WTC11 (cell line): ENCODE measurements around the gene PGP.

Source experiments
- CTCF ChIP-seq: fragments of 200-600 bp; IDR thresholded peaks from 2 replicates; pipeline ENCODE4 v1.8.0; 2022; ENCODE audit warnings: antibody characterized with exemption
- E2F5 ChIP-seq: sonication (generic); formaldehyde crosslinking; IDR thresholded peaks from 2 replicates; pipeline ENCODE4 v1.8.1; 2022; ENCODE audit warnings: mild to moderate bottlenecking, moderate library complexity, missing genetic modification reagents
- ESRRA ChIP-seq: sonication (generic); formaldehyde crosslinking; IDR thresholded peaks from 2 replicates; pipeline ENCODE4 v1.8.1; 2022; ENCODE audit warnings: mild to moderate bottlenecking, missing genetic modification reagents, borderline replicate concordance
- IRF2 ChIP-seq: sonication (generic); formaldehyde crosslinking; IDR thresholded peaks from 2 replicates; pipeline ENCODE4 v1.8.0; 2022; ENCODE audit warnings: low read depth, missing genetic modification reagents, borderline replicate concordance
- NFYB ChIP-seq: sonication (generic); formaldehyde crosslinking; conservative IDR thresholded peaks from 2 replicates; pipeline ENCODE4 v1.8.0; 2022; ENCODE audit warnings: low read depth, missing genetic modification reagents
- NR1H2 ChIP-seq: sonication (generic); formaldehyde crosslinking; IDR thresholded peaks from 2 replicates; pipeline ENCODE4 v1.9.0; 2021; ENCODE audit warnings: mild to moderate bottlenecking, moderate library complexity, missing genetic modification reagents
- NR2C2 ChIP-seq: sonication (generic); formaldehyde crosslinking; IDR thresholded peaks from 2 replicates; pipeline ENCODE4 v1.8.0; 2022; ENCODE audit warnings: mild to moderate bottlenecking, missing genetic modification reagents
- SP1 ChIP-seq: sonication (generic); formaldehyde crosslinking; conservative IDR thresholded peaks from 2 replicates; pipeline ENCODE4 v1.8.1; 2022; ENCODE audit warnings: missing genetic modification reagents
- USF1 ChIP-seq: sonication (generic); formaldehyde crosslinking; IDR thresholded peaks from 2 replicates; pipeline ENCODE4 v1.8.0; 2022; ENCODE audit warnings: mild to moderate bottlenecking, missing genetic modification reagents
- ZNF281 ChIP-seq: sonication (generic); formaldehyde crosslinking; IDR thresholded peaks from 2 replicates; pipeline ENCODE4 v1.8.0; 2023; ENCODE audit warnings: mild to moderate bottlenecking, missing genetic modification reagents
- ZNF416 ChIP-seq: fragments of 250-450 bp; sonication (Bioruptor Pico); IDR thresholded peaks from 2 replicates; pipeline ENCODE4 v1.9.0; 2021; ENCODE audit warnings: mild to moderate bottlenecking, inconsistent platforms
- ZSCAN18 ChIP-seq: fragments of 250-450 bp; sonication (Bioruptor Pico); IDR thresholded peaks from 2 replicates; pipeline ENCODE4 v2.1.2; 2022; ENCODE audit warnings: mild to moderate bottlenecking, moderate library complexity
- TF ChIP-seq, protein P1 (sequence below): sonication (generic); formaldehyde crosslinking; IDR thresholded peaks from 2 replicates; pipeline ENCODE4 v1.8.0; 2022; ENCODE audit warnings: mild to moderate bottlenecking, missing genetic modification reagents
- TF ChIP-seq, protein P2 (sequence below): fragments of 250-450 bp; sonication (Bioruptor Pico); IDR thresholded peaks from 2 replicates; pipeline ENCODE4 v1.9.0; 2021; ENCODE audit warnings: mild to moderate bottlenecking, borderline replicate concordance

DNA sequence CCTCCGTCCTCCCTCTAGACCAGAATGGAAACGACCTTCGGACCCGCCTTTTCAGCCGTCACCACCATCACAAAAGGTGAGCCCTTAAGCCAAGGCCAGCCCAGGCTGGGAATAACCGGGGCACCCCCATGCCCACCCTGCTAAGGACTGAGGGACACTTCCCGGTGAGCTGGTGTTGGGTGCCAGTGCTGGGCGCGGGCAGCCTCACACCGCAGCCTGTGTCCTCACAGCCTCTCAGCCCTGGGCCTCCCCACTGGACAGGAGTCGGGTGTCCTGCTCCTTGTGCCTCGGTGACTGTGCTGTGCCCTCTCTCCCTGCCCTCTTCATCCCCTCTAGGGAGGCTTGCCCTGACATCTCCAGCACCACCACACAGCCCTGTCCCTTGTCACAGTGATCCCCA lies 48.8 kb downstream of the PGP start:
- TF ChIP-seq ESRRA (CRISPR knock-in tag) (no peak), IRF2 (CRISPR knock-in tag) (no peak), NFYB (CRISPR knock-in tag) (no peak), ZSCAN18 (CRISPR knock-in tag) (no peak), NR1H2 (CRISPR knock-in tag) (no peak), CTCF (no peak), USF1 (no peak), ZNF281 (CRISPR knock-in tag) (no peak), SP1 (CRISPR knock-in tag) (no peak), E2F5 (CRISPR knock-in tag) (no peak), ZNF416 (CRISPR knock-in tag) (no peak), NR2C2 (CRISPR knock-in tag) (no peak)
- TF ChIP-seq, protein P1, sequence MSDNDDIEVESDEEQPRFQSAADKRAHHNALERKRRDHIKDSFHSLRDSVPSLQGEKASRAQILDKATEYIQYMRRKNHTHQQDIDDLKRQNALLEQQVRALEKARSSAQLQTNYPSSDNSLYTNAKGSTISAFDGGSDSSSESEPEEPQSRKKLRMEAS = no peak
- TF ChIP-seq, protein P2, sequence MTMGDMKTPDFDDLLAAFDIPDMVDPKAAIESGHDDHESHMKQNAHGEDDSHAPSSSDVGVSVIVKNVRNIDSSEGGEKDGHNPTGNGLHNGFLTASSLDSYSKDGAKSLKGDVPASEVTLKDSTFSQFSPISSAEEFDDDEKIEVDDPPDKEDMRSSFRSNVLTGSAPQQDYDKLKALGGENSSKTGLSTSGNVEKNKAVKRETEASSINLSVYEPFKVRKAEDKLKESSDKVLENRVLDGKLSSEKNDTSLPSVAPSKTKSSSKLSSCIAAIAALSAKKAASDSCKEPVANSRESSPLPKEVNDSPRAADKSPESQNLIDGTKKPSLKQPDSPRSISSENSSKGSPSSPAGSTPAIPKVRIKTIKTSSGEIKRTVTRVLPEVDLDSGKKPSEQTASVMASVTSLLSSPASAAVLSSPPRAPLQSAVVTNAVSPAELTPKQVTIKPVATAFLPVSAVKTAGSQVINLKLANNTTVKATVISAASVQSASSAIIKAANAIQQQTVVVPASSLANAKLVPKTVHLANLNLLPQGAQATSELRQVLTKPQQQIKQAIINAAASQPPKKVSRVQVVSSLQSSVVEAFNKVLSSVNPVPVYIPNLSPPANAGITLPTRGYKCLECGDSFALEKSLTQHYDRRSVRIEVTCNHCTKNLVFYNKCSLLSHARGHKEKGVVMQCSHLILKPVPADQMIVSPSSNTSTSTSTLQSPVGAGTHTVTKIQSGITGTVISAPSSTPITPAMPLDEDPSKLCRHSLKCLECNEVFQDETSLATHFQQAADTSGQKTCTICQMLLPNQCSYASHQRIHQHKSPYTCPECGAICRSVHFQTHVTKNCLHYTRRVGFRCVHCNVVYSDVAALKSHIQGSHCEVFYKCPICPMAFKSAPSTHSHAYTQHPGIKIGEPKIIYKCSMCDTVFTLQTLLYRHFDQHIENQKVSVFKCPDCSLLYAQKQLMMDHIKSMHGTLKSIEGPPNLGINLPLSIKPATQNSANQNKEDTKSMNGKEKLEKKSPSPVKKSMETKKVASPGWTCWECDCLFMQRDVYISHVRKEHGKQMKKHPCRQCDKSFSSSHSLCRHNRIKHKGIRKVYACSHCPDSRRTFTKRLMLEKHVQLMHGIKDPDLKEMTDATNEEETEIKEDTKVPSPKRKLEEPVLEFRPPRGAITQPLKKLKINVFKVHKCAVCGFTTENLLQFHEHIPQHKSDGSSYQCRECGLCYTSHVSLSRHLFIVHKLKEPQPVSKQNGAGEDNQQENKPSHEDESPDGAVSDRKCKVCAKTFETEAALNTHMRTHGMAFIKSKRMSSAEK (CRISPR knock-in tag) = no peak
